Activated T-cell treated with anti-CD3 and anti-CD28 coated beads, Interleukin-2, amount 50 U/mL, for 48 hours (primary cell): ENCODE data around the gene POTEF.
"Not testable (repeated sequence)": the region's sequence is repeated elsewhere in the genome, so short reads cannot be mapped to it uniquely, and the experiment has no call there.

Source experiments
- DNase-seq, 2 experiments: peaks; one replicate each; pipeline ENCODE4 v3.0.0-alpha.2; 2020

Gene POTEF

DNA sequence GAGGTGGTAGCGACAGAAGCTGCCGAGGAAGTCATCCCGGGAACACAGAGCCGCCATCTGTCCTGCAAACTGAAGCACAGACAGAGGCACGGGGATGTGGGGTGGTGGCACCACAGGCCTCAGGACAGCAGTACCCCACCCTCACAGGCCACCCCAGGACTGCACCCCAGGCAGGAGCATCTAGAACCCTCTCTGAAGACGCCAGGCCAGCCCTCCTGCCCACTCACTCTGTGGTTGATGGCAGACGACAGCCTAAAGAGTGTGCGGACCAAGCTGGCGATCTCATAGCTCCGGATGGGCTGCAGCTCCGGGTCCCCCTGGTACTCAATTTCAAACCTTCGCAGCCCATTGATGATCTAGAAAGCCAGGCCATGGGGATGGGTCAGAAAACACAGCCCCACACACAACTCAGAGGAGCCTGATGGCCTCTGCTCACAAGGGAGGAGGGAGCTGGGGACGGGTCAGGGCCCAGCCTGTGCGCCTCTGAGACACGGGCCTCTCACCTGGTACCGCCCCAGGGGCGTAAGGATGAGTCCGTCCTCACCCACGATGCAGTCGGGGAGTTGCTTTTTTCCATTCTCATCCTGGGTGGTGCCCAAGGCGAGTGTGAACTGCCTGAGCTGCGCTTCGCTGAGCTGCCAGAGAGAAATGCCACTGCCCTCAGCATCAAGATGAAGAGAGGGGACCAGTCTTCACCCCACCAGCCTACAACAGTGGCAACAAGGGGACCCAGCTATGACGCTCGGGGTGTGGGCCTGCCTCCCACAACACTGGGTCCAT is 24.0 kb upstream of the POTEF start:
- DNase-seq = no peak

DNA sequence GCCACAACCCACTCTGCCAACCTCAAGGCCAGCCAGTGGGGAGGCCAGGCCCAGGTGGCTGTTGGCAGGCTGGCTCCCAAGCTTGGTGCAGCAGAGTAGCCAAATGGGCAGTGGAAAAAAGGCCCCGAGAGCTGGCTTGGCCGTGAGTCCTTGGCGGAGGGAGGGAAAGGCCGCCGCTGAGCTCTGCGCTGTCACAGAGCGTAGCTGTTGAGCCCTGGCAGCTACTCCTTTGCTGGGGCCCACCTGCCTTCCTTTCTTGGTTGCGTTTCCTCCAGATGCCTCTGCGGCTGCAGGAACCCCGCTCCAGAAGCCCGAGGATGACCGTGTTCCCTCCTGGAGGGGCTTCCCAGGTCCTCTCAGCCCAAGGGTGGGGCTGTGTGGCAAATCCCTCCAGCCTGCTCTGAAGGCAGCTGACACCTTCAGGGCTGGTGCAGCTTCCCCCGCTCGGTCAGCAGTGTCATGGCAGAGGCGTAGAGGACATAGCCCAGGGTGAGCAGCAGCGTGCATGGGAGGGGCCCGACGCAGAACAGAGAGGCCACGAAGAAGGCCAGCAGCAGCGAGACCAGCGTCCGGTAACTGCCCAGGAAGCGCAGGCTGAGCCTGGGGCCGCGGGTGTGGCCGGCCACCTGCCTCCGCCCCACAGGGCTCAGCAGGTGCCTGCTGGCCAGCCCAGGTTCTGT is 23.3 kb upstream of the POTEF start:
- DNase-seq = not testable (repeated sequence)

GRCh38 chr2:130151145-130151512 is 22.1 kb upstream of the POTEF start:
- peak in 1 of 2 experiments; percentile 13 for DNase-seq

GRCh38 chr2:130150181-130151144 is 21.4 kb upstream of the POTEF start:
- no peak for DNase-seq

DNA sequence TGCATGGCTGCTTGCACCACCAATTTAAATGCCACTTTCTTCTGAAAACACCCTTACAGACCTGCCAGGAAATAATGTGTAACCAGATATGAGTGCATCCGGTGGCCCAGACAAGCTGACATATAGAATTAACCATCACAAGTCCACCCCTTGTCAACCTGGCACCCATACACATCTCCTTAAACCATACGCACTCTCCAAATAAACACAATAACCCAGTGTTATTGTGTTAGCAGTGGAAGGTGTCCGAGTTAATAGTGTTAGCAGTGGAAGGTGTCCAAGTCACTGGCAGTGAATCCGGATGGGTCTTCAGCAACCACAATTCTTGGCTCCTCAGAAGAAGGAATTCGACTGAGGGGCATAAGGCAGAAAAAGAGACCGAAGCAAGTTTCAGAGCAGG is 19.5 kb upstream of the POTEF start:
- not testable (repeated sequence) for DNase-seq

DNA sequence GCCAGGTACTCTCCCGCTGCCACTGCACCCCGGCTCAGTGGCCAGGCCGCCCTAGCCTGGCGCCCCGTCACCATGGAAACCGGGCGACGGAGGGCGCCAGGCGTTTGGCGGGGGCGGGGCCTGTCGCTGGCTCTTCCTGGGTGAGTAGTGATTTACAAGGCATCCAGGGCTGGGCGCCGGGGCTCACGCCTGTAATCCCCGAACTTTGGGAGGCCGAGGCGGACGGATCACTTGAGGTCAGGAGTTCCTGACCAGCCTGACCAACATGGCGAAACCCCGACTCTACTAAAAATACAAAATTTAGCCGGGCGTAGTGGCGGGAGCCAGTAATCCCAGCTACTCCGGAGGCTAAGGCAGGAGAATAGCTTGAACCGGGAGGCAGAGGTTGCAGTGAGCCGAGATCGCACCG is 16.0 kb upstream of the POTEF start, which contains the start of gene CCDC74B:
Gene CCDC74B (minus strand): TSS at position 107 of the 409 bp plus-strand sequence. CDS start 116 bp downstream, outside the sequence.
- peak; percentile 63 to 73 for DNase-seq

GRCh38 chr2:130143266-130144039 is 14.4 kb upstream of the POTEF start:
- not testable (repeated sequence) for DNase-seq

DNA sequence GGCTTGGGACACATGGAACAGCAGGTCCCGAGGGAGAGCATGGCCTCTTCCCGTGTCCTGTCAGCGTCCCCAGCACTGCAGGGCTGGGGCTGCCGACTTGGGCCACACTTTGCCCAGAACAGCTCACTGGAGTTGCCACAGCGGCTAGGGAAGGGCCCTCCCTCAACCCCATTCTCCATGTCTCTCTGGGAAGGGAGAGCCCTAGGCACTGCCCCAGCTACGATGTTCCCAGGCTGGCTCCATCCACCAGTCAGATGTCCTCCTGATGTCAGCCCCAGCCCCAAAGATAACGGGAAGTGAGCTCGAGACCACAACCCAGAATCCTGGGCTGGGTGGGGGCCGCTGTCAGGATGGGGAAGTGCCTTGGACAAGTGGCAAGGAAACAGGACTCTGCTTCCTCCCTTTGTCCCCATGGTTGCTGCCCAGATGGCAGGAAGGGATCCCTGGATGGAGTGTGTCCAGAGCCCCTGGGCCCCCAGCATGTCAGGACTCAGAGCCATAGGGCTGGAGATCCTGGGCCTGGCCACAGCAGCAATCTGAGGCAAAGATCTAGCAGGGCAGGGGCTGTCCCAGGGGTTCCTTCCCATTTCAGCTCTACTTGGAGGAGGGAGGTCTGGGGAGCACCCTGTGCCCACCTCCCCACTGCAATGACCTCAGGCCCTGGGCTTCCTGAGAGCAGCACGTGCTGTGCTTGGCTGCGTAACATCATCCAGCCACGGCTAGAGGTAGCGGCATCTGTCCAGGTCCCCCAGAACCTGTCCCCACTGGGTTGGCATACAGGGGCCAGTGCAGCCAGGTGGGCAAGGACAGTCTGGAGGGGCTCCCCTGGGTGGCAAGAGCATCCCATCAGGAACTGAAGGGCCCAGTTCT is 13.6 kb upstream of the POTEF start:
- DNase-seq = not testable (repeated sequence)

DNA sequence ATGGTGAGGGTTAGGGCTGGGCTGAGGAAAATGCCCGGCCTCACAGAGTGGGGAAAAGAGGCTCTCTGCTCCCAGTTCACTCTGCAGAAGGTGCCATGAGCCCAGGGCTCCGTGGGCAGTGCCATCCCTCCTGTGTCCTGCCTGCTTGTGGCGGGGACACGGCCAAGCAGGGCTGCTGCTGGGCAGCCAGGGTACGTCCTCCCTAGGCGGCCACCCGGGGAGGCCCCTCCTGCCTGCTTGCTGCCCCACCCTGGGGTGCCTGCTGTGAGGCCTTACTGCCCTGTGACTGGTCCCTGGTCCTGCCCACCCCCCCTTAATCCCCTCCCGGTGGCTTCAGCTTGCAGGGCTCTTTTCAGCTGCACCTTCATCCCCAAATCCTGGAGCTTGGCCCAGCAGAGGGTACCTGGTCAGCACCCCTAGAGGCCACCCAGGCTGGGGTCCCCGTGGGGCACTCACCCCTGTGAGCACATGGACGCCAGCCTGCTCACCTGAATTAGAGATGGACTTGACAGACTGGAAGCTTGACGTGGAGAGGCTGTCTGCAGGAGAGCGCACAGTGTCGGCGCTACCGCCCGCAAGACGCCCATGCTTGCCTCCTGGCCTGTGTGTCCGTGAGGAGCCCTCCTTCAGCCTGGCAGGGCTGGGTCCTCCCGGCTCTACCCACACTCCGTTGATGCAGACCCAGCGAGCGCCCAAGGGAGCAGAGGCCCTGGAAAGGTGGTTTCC is 12.8 kb upstream of the POTEF start:
- DNase-seq = not testable (repeated sequence)

DNA sequence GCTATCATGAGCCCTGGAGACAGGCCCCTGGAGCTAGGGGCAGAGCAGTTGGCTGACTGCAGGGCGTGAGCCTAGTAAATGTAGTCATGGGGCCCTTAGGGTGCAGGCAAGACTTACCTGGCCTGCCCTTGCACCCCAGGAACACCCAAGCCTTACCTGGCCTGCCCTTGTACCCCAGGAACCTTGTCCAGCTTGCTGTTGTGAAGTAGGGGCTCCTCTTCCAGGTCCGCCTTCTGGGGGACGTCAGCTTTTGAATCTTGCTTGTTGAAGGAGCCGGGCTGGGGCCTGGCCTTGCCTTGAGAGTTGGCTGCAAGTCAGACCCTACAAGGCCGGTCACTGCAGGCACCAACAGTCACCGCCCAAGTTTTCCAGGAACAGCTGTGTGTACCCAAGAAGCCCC is 12.0 kb upstream of the POTEF start:
- not testable (repeated sequence) for DNase-seq

GRCh38 chr2:130140516-130140915 is 11.5 kb upstream of the POTEF start:
- not testable (repeated sequence) for DNase-seq

GRCh38 chr2:130139331-130140280 is 10.6 kb upstream of the POTEF start:
- not testable (repeated sequence) for DNase-seq

GRCh38 chr2:130138841-130139251 is 9.8 kb upstream of the POTEF start:
- not testable (repeated sequence) for DNase-seq

GRCh38 chr2:130138326-130138725 is 9.3 kb upstream of the POTEF start:
- not testable (repeated sequence) for DNase-seq

DNA sequence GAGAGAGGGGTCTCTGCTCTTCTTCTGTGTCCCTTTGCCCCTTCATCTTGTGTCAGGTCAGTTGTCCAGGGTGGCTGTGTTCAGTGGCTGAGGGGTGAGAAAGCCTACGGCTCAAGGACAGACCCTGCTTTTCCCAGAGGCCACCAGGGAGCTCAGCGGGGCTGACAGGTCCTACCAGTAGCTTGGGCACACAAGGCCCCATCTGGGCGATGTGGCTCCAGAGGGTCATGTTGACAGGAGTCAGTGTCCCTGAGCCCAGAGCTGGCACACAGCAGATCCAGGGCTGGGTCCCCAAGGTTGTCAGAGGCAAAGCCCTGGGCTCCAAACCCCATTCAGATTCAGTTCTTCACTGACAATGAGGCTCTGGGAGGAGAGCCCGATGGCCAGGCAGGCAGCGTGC is 8.1 kb upstream of the POTEF start:
- DNase-seq = not testable (repeated sequence)

DNA sequence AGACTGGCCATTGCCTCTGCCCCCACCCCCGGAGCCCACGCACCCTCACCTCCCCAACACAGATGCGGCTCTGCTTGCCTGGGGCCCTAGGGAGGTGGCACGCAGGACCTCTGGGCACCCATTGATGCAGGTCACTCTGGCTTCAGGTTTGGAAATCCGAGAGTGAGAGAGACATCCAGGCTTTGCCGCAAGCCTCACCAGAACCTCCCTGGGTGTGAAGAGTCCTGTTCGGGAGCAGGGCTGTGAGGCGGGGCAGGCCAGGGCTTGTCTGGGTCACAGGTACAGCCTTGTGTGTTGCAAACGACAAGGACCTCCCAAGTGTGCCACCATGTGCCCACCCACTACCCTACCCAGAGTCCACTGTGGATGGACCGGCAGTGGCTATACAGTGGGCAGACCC is 7.5 kb upstream of the POTEF start:
- DNase-seq = not testable (repeated sequence)

DNA sequence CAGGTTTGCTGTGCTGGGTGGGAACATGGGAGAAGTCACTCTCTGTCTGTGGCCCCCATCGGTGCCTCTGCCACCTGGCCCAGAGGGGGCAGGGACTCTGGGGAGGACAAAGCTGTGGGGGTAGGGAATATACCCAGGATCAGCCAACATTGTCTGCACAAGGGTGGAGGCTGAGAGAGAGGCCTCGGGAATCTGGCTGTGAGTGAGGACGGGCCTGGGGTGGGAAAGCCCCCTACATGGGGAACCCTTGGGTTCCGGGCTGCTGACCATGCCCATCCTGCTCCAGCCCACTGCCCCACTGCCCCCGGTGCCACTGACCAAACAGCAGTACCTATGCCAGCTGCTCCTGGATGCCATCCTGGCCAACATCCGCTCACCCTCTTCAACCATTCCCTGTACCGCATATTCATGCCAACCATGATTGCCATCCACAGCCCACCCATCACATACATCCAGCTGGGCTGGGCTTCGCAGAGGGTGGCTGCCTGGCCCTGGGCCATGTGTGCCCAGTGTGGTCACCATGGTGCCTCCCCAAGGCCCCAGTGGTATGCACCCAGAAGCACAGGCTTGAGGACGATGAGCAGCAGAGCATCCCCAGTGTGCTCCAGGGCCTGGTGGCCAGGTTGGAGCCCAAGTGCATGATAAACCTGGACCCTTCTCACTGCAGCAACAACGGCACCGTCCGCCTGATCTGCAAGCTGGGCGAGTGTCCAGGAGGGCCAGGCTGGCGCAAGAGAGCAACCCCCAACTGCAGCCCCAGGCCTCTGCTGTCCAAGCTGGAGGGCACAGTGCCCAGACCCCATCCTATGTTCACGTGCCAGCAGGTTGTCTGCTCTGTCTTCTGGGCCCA is 6.9 kb upstream of the POTEF start:
- no peak for DNase-seq

- DNase-seq = not testable (repeated sequence)
Measured at GRCh38 chr2:130128464-130128863, 558 bp downstream of the POTEF start.
